ENCODE data around the gene LIPG. TPM values are rescaled to one million over a fixed set of nuclear protein-coding genes. Genes with fewer than 3 reads are reported as not detected.

The LIPG gene
- total and polyA plus RNA-seq, 2 of the 13 experiments (the other 11 are each of a cell fraction or from before 2014, with no cell fraction given) = 0.96 to 10.8 TPM

- no peaks in the 10 kb centered on the region for H3K9me3 ChIP-seq (ENCODE audit: low read length)
- no peak overlapping the region for H3K27ac ChIP-seq (ENCODE audit: extremely low read length, insufficient read depth, low read length)
- FAIRE-seq = no peak
- no peaks in the 10 kb centered on the region for H4K20me1 ChIP-seq (ENCODE audit: insufficient read depth, low read length)
- ChIA-PET POLR2A (no interaction called here), CTCF (ENCODE audit: low intra/inter-chr PET ratio, low total read pairs) (no interaction called here)
- no peaks in the 10 kb centered on the region for H3K79me2 ChIP-seq (ENCODE audit: insufficient read depth, low read length)
- WGBS (ENCODE audit: low lambda C conversion rate) = 67% methylated on average over 7 of the region's 7 CpGs
- H3K4me2 ChIP-seq (ENCODE audit: low read depth, low read length) = no peak overlapping the region
- H3K4me1 ChIP-seq (ENCODE audit: insufficient read depth, low read length) = peaks cover 9% of the 10 kb centered on the region
- H3K27me3 ChIP-seq (ENCODE audit: control insufficient read depth in 1 of 2, insufficient read depth in 2 of 2, low read length in 2 of 2) = peaks cover 0 to 21% of the 10 kb centered on the region in 2 experiments; a peak in 3 of 5 replicates
- ATAC-seq = no peak
- H3K9ac ChIP-seq (ENCODE audit: insufficient read depth, low read depth, low read length) = no peak overlapping the region
- H3K4me3 ChIP-seq (replicated peaks in 1 of 3; ENCODE audit: insufficient read depth in 1 of 3, low read depth in 2 of 3, low read length in 3 of 3) = no peak overlapping the region
- in situ Hi-C loops (cut with HindIII; ENCODE audit: extremely low pct_ligation_motif_present, low pct_unique_long_range_greater_than_20kb) = no loop called here
- no TSS peak for BruUV-seq (replicated peaks)
- intact Hi-C loops (cut with micrococcal nuclease; ENCODE audit: unreplicated experiment) = no loop called here
- H2AFZ ChIP-seq (ENCODE audit: low read length) = no peak overlapping the region
- H3K36me3 ChIP-seq (replicated peaks in 1 of 2; ENCODE audit: control insufficient read depth in 1 of 2, insufficient read depth in 2 of 2, low read length in 2 of 2) = no peaks in the 10 kb centered on the region
- no peak for DNase-seq (ENCODE audit: low spot score)
- TF ChIP-seq, protein P1, sequence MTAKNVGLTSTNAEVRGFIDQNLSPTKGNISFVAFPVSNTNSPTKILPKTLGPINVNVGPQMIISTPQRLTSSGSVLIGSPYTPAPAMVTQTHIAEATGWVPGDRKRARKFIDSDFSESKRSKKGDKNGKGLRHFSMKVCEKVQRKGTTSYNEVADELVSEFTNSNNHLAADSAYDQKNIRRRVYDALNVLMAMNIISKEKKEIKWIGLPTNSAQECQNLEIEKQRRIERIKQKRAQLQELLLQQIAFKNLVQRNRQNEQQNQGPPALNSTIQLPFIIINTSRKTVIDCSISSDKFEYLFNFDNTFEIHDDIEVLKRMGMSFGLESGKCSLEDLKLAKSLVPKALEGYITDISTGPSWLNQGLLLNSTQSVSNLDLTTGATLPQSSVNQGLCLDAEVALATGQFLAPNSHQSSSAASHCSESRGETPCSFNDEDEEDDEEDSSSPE (CRISPR knock-in tag; IDR thresholded peaks at IDR 0.05) = no peak
- TF ChIP-seq, protein P2, sequence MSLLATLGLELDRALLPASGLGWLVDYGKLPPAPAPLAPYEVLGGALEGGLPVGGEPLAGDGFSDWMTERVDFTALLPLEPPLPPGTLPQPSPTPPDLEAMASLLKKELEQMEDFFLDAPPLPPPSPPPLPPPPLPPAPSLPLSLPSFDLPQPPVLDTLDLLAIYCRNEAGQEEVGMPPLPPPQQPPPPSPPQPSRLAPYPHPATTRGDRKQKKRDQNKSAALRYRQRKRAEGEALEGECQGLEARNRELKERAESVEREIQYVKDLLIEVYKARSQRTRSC (CRISPR knock-in tag; IDR thresholded peaks at IDR 0.05; ENCODE audit: low read depth) = no peak
- TF ChIP-seq TCF7 (IDR thresholded peaks at IDR 0.05; ENCODE audit: low read depth) (no peak), ZNF772 (CRISPR knock-in tag; IDR thresholded peaks at IDR 0.05) (no peak), MAFG (CRISPR knock-in tag; IDR thresholded peaks at IDR 0.05) (no peak), POLR2A (IDR thresholded peaks at IDR 0.05; ENCODE audit: insufficient read depth in 1 of 2, low read depth in 2 of 2, low read length in 2 of 2) (no peak), LCORL (IDR thresholded peaks at IDR 0.05) (no peak), LCORL (CRISPR knock-in tag; IDR thresholded peaks at IDR 0.05) (no peak), CHCHD3 (CRISPR knock-in tag; IDR thresholded peaks at IDR 0.05) (no peak), ZNF644 (CRISPR knock-in tag; IDR thresholded peaks at IDR 0.05; ENCODE audit: low read depth) (no peak), KLF12 (CRISPR knock-in tag; IDR thresholded peaks at IDR 0.05; ENCODE audit: borderline replicate concordance) (no peak), HOXA7 (CRISPR knock-in tag; IDR thresholded peaks at IDR 0.05) (no peak), MTERF4 (CRISPR knock-in tag; IDR thresholded peaks at IDR 0.05) (no peak)
- TF ChIP-seq, protein P3, sequence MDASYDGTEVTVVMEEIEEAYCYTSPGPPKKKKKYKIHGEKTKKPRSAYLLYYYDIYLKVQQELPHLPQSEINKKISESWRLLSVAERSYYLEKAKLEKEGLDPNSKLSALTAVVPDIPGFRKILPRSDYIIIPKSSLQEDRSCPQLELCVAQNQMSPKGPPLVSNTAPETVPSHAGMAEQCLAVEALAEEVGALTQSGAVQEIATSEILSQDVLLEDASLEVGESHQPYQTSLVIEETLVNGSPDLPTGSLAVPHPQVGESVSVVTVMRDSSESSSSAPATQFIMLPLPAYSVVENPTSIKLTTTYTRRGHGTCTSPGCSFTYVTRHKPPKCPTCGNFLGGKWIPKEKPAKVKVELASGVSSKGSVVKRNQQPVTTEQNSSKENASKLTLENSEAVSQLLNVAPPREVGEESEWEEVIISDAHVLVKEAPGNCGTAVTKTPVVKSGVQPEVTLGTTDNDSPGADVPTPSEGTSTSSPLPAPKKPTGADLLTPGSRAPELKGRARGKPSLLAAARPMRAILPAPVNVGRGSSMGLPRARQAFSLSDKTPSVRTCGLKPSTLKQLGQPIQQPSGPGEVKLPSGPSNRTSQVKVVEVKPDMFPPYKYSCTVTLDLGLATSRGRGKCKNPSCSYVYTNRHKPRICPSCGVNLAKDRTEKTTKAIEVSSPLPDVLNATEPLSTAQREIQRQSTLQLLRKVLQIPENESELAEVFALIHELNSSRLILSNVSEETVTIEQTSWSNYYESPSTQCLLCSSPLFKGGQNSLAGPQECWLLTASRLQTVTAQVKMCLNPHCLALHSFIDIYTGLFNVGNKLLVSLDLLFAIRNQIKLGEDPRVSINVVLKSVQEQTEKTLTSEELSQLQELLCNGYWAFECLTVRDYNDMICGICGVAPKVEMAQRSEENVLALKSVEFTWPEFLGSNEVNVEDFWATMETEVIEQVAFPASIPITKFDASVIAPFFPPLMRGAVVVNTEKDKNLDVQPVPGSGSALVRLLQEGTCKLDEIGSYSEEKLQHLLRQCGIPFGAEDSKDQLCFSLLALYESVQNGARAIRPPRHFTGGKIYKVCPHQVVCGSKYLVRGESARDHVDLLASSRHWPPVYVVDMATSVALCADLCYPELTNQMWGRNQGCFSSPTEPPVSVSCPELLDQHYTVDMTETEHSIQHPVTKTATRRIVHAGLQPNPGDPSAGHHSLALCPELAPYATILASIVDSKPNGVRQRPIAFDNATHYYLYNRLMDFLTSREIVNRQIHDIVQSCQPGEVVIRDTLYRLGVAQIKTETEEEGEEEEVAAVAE (CRISPR knock-in tag; IDR thresholded peaks at IDR 0.05; ENCODE audit: borderline replicate concordance) = no peak
- TF ChIP-seq, protein P4, sequence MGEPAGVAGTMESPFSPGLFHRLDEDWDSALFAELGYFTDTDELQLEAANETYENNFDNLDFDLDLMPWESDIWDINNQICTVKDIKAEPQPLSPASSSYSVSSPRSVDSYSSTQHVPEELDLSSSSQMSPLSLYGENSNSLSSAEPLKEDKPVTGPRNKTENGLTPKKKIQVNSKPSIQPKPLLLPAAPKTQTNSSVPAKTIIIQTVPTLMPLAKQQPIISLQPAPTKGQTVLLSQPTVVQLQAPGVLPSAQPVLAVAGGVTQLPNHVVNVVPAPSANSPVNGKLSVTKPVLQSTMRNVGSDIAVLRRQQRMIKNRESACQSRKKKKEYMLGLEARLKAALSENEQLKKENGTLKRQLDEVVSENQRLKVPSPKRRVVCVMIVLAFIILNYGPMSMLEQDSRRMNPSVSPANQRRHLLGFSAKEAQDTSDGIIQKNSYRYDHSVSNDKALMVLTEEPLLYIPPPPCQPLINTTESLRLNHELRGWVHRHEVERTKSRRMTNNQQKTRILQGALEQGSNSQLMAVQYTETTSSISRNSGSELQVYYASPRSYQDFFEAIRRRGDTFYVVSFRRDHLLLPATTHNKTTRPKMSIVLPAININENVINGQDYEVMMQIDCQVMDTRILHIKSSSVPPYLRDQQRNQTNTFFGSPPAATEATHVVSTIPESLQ (CRISPR knock-in tag; conservative IDR thresholded peaks at IDR 0.05) = no peak
- TF ChIP-seq, protein P5, sequence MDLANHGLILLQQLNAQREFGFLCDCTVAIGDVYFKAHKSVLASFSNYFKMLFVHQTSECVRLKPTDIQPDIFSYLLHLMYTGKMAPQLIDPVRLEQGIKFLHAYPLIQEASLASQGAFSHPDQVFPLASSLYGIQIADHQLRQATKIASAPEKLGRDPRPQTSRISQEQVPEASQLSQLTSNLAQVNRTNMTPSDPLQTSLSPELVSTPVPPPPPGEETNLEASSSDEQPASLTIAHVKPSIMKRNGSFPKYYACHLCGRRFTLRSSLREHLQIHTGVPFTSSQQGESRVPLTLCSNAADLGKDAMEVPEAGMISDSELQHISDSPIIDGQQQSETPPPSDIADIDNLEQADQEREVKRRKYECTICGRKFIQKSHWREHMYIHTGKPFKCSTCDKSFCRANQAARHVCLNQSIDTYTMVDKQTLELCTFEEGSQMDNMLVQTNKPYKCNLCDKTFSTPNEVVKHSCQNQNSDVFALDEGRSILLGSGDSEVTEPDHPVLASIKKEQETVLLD (CRISPR knock-in tag; IDR thresholded peaks at IDR 0.05; ENCODE audit: low read depth) = no peak
These were observed 57.9 kb downstream of the LIPG start for GRCh38 chr18:49619801-49620200.
